GM12865 (cell line): ENCODE measurements around the gene SUPT20H.

Experiments used
- DNase-seq: peaks from one replicate; pipeline ENCODE4 v3.0.0; 2010; ENCODE audit warnings: low read depth
- H3K4me3 ChIP-seq: 2 replicates; pipeline ENCODE4 v1.5.1; 2011; ENCODE audit warnings: mild to moderate bottlenecking, low read depth, low read length, control low read depth
- TF ChIP-seq, protein P1 (sequence below): IDR thresholded peaks from 2 replicates; pipeline ENCODE4 v1.5.1; 2011; ENCODE audit warnings: low read length, control low read depth, low read depth, inconsistent platforms; ENCODE audit not compliant: insufficient read depth; ENCODE audit errors: missing control alignments

SUPT20H gene

DNA sequence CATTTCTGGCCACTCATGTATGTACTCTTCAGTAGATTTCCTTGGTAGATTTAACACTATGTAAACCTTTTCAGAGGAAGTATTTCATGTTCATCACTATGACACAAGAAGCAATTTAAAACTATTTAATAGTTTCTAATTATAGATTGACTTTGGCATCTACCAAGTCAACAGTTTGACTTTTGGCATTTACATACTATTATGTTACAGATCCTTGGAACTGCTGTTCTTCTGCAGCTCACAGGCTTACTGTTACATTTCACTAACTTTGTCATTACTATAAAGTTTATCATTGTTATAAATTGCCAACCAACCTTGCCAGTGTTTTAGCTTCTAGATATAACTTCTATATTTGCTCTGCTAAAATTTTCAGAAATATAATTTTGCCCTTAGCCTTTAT lies 18.7 kb downstream of the SUPT20H start:
- H3K4me3 ChIP-seq = no peak overlapping the region
- TF ChIP-seq, protein P1, sequence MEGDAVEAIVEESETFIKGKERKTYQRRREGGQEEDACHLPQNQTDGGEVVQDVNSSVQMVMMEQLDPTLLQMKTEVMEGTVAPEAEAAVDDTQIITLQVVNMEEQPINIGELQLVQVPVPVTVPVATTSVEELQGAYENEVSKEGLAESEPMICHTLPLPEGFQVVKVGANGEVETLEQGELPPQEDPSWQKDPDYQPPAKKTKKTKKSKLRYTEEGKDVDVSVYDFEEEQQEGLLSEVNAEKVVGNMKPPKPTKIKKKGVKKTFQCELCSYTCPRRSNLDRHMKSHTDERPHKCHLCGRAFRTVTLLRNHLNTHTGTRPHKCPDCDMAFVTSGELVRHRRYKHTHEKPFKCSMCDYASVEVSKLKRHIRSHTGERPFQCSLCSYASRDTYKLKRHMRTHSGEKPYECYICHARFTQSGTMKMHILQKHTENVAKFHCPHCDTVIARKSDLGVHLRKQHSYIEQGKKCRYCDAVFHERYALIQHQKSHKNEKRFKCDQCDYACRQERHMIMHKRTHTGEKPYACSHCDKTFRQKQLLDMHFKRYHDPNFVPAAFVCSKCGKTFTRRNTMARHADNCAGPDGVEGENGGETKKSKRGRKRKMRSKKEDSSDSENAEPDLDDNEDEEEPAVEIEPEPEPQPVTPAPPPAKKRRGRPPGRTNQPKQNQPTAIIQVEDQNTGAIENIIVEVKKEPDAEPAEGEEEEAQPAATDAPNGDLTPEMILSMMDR = no peak
- no peak for DNase-seq

DNA sequence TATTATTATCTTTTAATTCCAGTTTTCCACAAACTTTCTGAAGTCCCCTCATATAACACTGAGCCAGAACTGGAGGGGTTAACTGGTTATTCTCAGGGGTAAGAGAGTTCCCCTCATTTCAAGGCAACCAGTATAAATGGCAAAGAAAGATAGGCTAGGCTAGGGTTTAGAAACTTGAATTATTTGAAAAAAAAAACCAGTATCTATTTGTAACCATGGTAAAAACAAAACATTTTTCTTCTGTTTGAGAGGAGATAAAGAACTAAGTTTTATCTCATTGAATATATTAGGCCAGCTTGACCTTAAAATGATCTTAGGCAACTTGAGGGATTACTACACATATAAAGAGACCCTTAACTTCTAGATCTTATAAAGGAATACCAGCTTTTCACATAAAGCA lies 19.6 kb downstream of the SUPT20H start:
- TF ChIP-seq, protein P1 = no peak
- no peak overlapping the region for H3K4me3 ChIP-seq
- no peak for DNase-seq

DNA sequence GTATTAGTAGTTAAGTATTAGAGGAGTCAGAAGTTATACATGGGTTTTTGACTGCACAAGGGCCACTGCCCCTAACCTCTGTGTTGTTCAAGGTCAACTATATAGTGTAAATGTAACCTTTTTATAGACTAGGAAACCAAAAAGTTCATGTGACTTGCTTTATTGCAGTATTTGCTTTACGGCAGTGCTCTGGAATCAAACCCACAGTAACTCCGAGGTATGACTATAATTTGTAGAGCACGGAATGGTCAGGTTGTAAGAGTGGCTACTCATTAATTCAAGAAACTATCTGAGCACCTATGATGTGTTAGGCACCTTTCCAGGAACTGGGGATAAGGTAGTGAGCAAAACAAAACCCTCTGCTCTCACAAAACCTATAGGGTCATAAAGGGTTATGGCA lies 22.2 kb downstream of the SUPT20H start:
- TF ChIP-seq, protein P1 = no peak
- no peak overlapping the region for H3K4me3 ChIP-seq
- DNase-seq = no peak

DNA sequence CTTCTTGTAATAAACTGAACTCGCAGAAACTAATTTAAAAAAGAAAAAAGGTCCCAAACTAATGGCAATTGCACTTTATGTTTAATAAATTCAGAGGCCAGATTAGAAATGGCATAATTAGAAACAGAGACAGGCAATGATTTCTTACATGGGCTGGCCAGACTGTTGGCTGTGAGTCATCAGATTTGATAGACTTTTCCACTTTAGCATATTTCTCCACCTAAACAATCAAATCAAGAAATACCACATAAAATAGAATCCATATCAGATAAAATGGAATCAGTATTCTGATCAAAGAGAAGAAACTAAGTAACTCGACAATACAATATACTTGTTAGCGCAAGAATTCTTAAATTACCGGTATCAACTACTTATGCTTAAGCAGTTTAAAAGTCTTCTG lies 29.9 kb downstream of the SUPT20H start:
- no peak overlapping the region for H3K4me3 ChIP-seq
- TF ChIP-seq, protein P1 = no peak
- DNase-seq = no peak

DNA sequence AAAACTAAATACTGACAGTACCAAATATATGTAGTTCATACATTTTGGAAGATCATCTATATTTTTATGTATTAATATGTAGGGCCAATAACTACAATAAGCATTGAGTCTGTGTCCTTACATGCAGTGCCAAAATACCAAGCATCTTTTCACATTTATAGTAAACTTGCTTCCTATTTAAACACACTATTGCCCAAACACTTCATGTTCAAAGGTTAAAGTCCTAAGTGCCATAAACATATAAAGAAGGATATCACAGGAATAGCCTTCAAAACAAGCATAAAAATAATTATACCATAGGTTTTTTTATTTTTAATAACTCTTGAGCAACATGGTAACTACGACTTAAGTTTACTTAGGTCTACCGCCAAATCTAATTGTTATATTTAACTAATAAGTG lies 31.8 kb downstream of the SUPT20H start:
- H3K4me3 ChIP-seq = no peak overlapping the region
- TF ChIP-seq, protein P1 = no peak
- no peak for DNase-seq

DNA sequence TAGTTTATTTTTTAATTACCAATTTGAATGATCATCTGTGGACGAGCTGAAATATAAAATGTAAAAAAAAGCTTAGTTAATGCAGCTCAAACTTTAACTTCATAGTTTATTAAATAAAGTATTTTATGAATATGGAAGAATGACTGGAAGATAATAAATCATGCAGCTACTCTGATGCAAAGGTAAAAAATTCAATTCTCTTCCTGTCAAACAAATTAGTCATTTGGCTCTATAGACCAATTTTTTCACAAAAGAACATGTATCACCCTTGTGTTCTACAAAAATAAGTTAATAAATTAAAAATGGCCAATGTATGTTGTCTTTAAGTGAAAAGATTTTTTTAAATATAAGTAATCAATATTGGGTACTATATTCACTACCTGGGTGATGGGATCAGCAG lies 32.7 kb downstream of the SUPT20H start:
- TF ChIP-seq, protein P1 = no peak
- DNase-seq = no peak
- H3K4me3 ChIP-seq = no peak overlapping the region

DNA sequence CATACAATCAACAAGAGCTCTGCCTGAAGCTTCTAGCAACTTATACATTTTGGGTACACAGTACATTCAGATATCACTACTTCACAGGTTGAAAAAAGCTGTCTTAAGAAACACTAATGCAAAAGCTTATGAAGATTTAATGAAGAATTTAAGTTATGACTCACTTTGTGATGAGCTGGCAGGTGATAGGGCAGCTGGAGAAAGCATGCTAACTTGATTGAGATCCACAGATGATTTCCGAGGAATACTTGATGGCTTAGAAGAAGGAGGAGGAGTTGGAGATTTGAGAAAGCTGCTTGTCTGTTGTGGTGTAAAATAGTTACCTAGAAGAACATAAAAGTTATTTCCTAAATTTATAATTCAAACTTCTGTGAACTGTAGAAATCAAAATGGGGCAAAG lies 35.6 kb downstream of the SUPT20H start:
- no peak for DNase-seq
- TF ChIP-seq, protein P1 = no peak
- H3K4me3 ChIP-seq = no peak overlapping the region
